GM18868 (cell line): ENCODE data around the gene KCNQ5.

ENCODE experiments used
- ATAC-seq: cut with Tn5 transposase; IDR thresholded peaks from one replicate; pipeline ENCODE4 v1.9.1; 2021; ENCODE audit warnings: mild to moderate bottlenecking, moderate library complexity; ENCODE audit not compliant: unreplicated experiment

Gene KCNQ5

GRCh38 chr6:73041051-73041450, 419.2 kb downstream of the KCNQ5 start:
- ATAC-seq, result no peak

- ATAC-seq, result no peak
Measured at GRCh38 chr6:73042892-73043291, 421.0 kb downstream of the KCNQ5 start.

GRCh38 chr6:73043446-73043845, 421.6 kb downstream of the KCNQ5 start:
- no peak for ATAC-seq

GRCh38 chr6:73045609-73046008, 423.7 kb downstream of the KCNQ5 start:
- ATAC-seq, result no peak

- ATAC-seq, result no peak
Measured at GRCh38 chr6:73047801-73048200, 425.9 kb downstream of the KCNQ5 start.

- no peak for ATAC-seq
Measured at GRCh38 chr6:73049971-73050594, 428.2 kb downstream of the KCNQ5 start.

- no peak for ATAC-seq
Measured at GRCh38 chr6:73050706-73051105, 428.8 kb downstream of the KCNQ5 start.

GRCh38 chr6:73051147-73051546, 429.3 kb downstream of the KCNQ5 start:
- no peak for ATAC-seq

- no peak for ATAC-seq
Measured at GRCh38 chr6:73054958-73055357, 433.1 kb downstream of the KCNQ5 start.

GRCh38 chr6:73058736-73059135, 436.9 kb downstream of the KCNQ5 start:
- ATAC-seq, result no peak

GRCh38 chr6:73062130-73062529, 440.3 kb downstream of the KCNQ5 start:
- no peak for ATAC-seq

GRCh38 chr6:73062837-73063236, 441.0 kb downstream of the KCNQ5 start:
- no peak for ATAC-seq

GRCh38 chr6:73064266-73064665, 442.4 kb downstream of the KCNQ5 start:
- ATAC-seq, result no peak

GRCh38 chr6:73073238-73073637, 451.4 kb downstream of the KCNQ5 start:
- ATAC-seq, result no peak

- ATAC-seq, result no peak
Measured at GRCh38 chr6:73074175-73074574, 452.3 kb downstream of the KCNQ5 start.

- ATAC-seq, result no peak
Measured at GRCh38 chr6:73076211-73076954, 454.5 kb downstream of the KCNQ5 start.

- no peak for ATAC-seq
Measured at GRCh38 chr6:73078333-73078862, 456.5 kb downstream of the KCNQ5 start.

GRCh38 chr6:73078908-73079610, 457.2 kb downstream of the KCNQ5 start:
- ATAC-seq, result no peak

GRCh38 chr6:73079611-73079955, 457.7 kb downstream of the KCNQ5 start:
- ATAC-seq, result no peak

GRCh38 chr6:73079978-73080377, 458.1 kb downstream of the KCNQ5 start:
- peak; percentile 81 for ATAC-seq

GRCh38 chr6:73081955-73082354, 460.1 kb downstream of the KCNQ5 start:
- ATAC-seq, result no peak

- ATAC-seq, result no peak
Measured at GRCh38 chr6:73083886-73084285, 462.0 kb downstream of the KCNQ5 start.
